ENCODE data around the gene ARHGAP33.

DNA sequence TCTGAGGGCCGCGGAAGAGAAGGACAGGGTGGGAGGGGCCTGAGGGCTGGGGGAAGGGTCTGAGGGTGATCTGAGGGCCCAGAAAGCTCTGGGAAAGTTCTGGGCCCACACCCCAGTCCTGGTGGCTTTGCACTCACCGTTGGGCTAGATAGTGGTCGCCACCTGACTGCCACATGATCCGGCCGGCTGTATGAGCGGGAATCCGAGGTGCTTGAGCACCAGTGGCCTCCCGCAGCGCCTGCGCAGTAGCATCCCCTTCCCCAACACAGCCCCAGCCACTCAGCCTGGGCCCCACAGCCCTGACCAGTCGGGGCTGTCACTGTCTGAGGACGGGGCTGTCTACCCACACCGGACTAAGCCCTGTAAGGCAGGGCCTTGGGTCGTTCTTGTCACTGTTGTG, 22.3 kb downstream of the ARHGAP33 start:
- TF ChIP-seq CTCF (IDR thresholded peaks at IDR 0.05): no peak
- no peak for TF ChIP-seq POLR2A (IDR thresholded peaks at IDR 0.05)
- TF ChIP-seq POLR2AphosphoS5 (IDR thresholded peaks at IDR 0.05): no peak
